A549 (cell line): Measurements from ENCODE around the gene WNT2B. TPM values are rescaled to one million over a fixed set of nuclear protein-coding genes. Genes with fewer than 3 reads are reported as not detected.

Source experiments
- ATAC-seq, 2 experiments: fragments of 200-7000 bp in 1 of 2; fragments of >200 bp in 1 of 2; cut with Nextera tagmentation in 1 of 2; cut with Tn5 transposase in 1 of 2; 3 replicates each; pipeline versions ENCODE4 v1.8.0 to v1.9.1; 2018 to 2020; ENCODE audit warnings: mild to moderate bottlenecking in 1 of 2, moderate library complexity in 1 of 2
- CTCF ChIA-PET: fragments of 300-600 bp; sonication (Branson Sonifier 250); formaldehyde crosslinking; extraction: SDS; loops from one replicate; lab custom pipeline; 2021; ENCODE audit warnings: antibody characterized with exemption, inconsistent platforms; lab: Yijun Ruan, JAX
- POLR2A ChIA-PET: fragments of 350-600 bp; formaldehyde crosslinking; extraction: SDS; loops from one replicate; lab custom pipeline; 2021; ENCODE audit warnings: antibody characterized with exemption, inconsistent platforms; lab: Yijun Ruan, JAX
- DNase-seq, 2 experiments: peaks; one replicate each; pipeline versions ENCODE4 v3.0.0 to v3.0.0-alpha.2; 2011 to 2016; ENCODE audit warnings: low read depth in 1 of 2, low spot score in 1 of 2
- FAIRE-seq: peaks from 2 replicates; lab custom pipeline; 2011; peaks lifted over from hg19 to GRCh38; lab: Jason Lieb, UNC
- H3K27ac ChIP-seq, 2 experiments: fragments of >200 bp; sonication (Bioruptor Twin); formaldehyde crosslinking; 3 replicates each; pipeline ENCODE4 v1.5.1; 2016 to 2017
- H3K4me1 ChIP-seq: fragments of >200 bp; sonication (Bioruptor Twin); formaldehyde crosslinking; 3 replicates; pipeline ENCODE4 v1.6.1; 2016
- H3K4me2 ChIP-seq: fragments of >200 bp; sonication (Bioruptor Twin); formaldehyde crosslinking; 3 replicates; pipeline ENCODE4 v1.6.1; 2016
- H3K4me3 ChIP-seq: fragments of >200 bp; sonication (Bioruptor Twin); formaldehyde crosslinking; 3 replicates; pipeline ENCODE4 v1.5.1; 2016
- H3K9me3 ChIP-seq: fragments of >200 bp; sonication (Bioruptor Twin); formaldehyde crosslinking; 3 replicates; pipeline ENCODE4 v1.6.1; 2016
- CBX2 ChIP-seq: fragments of 200-600 bp; sonication (generic); IDR thresholded peaks from 2 replicates; pipeline ENCODE4 v1.6.1; 2016; ENCODE audit warnings: low read depth, mild to moderate bottlenecking, borderline replicate concordance
- CBX8 ChIP-seq: fragments of 200-600 bp; sonication (generic); IDR thresholded peaks from 2 replicates; pipeline ENCODE4 v1.6.1; 2016
- CEBPB ChIP-seq, 2 experiments: fragments of >200 bp in 1 of 2; sonication (Bioruptor Twin) in 1 of 2; formaldehyde crosslinking in 1 of 2; IDR thresholded peaks; 2 replicates each; pipeline ENCODE4 v1.6.1; 2012 to 2016
- CHD4 ChIP-seq: fragments of 200-600 bp; sonication (generic); IDR thresholded peaks from 2 replicates; pipeline ENCODE4 v1.6.1; 2016; ENCODE audit warnings: antibody characterized with exemption, mild to moderate bottlenecking, borderline replicate concordance
- EHMT2 ChIP-seq: fragments of 200-600 bp; sonication (generic); IDR thresholded peaks from 2 replicates; pipeline ENCODE4 v1.6.1; 2016; ENCODE audit warnings: antibody characterized with exemption, low read depth, mild to moderate bottlenecking, moderate library complexity
- EP300 ChIP-seq, 2 experiments: fragments of >200 bp; sonication (Bioruptor Twin); formaldehyde crosslinking; IDR thresholded peaks; 2 replicates in 1 of 2; 3 replicates in 1 of 2; pipeline ENCODE4 v1.6.1; 2016 to 2017
- ESRRA ChIP-seq: fragments of 150-350 bp; IDR thresholded peaks from 2 replicates; pipeline ENCODE4 v1.6.1; 2014; ENCODE audit warnings: mild to moderate bottlenecking, low read length, borderline replicate concordance
- FOSB ChIP-seq: fragments of 250-450 bp; sonication (Bioruptor Pico); IDR thresholded peaks from 2 replicates; pipeline ENCODE4 v1.5.0; 2020; ENCODE audit warnings: mild to moderate bottlenecking, moderate library complexity
- FOSL2 ChIP-seq, 2 experiments: fragments of 450-650 bp in 1 of 2; fragments of >200 bp in 1 of 2; sonication (Bioruptor Twin) in 1 of 2; formaldehyde crosslinking; IDR thresholded peaks; 2 replicates each; pipeline versions ENCODE4 v1.5.0 to v1.6.1; 2016 to 2020; ENCODE audit warnings: mild to moderate bottlenecking in 1 of 2, moderate library complexity in 1 of 2
- FOXS1 ChIP-seq: fragments of 250-450 bp; sonication (Bioruptor Pico); IDR thresholded peaks from 2 replicates; pipeline ENCODE4 v1.5.0; 2020; ENCODE audit warnings: mild to moderate bottlenecking, moderate library complexity
- HDAC2 ChIP-seq: fragments of 200-600 bp; sonication (generic); IDR thresholded peaks from 2 replicates; pipeline ENCODE4 v1.6.1; 2016
- HEYL ChIP-seq: fragments of 250-450 bp; sonication (Bioruptor Pico); IDR thresholded peaks from 2 replicates; pipeline ENCODE4 v1.8.0; 2021; ENCODE audit warnings: mild to moderate bottlenecking, moderate library complexity
- HOXA7 ChIP-seq: fragments of 250-450 bp; sonication (Bioruptor Pico); IDR thresholded peaks from 2 replicates; pipeline ENCODE4 v1.5.0; 2020; ENCODE audit warnings: mild to moderate bottlenecking, moderate library complexity
- HOXB5 ChIP-seq: fragments of 250-450 bp; sonication (Bioruptor Pico); IDR thresholded peaks from 2 replicates; pipeline ENCODE4 v1.5.0; 2020; ENCODE audit warnings: mild to moderate bottlenecking, moderate library complexity
- JUN ChIP-seq, 2 experiments: fragments of >200 bp; sonication (Bioruptor Twin); formaldehyde crosslinking; IDR thresholded peaks; 2 replicates in 1 of 2; 3 replicates in 1 of 2; pipeline ENCODE4 v1.6.1; 2016 to 2017
- JUNB ChIP-seq: fragments of >200 bp; sonication (Bioruptor Twin); formaldehyde crosslinking; IDR thresholded peaks from 2 replicates; pipeline ENCODE4 v1.6.1; 2016
- MAFK ChIP-seq: fragments of 450-650 bp; IDR thresholded peaks from 2 replicates; pipeline ENCODE4 v1.6.1; 2014; ENCODE audit not compliant: partially characterized antibody
- MAZ ChIP-seq: fragments of 150-350 bp; IDR thresholded peaks from 2 replicates; pipeline ENCODE4 v1.6.1; 2014; ENCODE audit warnings: antibody characterized with exemption, low read depth, low read length, borderline replicate concordance
- RCOR1 ChIP-seq: fragments of 150-350 bp; IDR thresholded peaks from 2 replicates; pipeline ENCODE4 v1.6.1; 2014; ENCODE audit warnings: antibody characterized with exemption, low read length, low read depth
- RFX5 ChIP-seq: fragments of 450-650 bp; IDR thresholded peaks from 2 replicates; pipeline ENCODE4 v1.7.1; 2014; ENCODE audit warnings: antibody characterized with exemption, mild to moderate bottlenecking, moderate library complexity
- ZFP36 ChIP-seq: fragments of 450-650 bp; IDR thresholded peaks from 2 replicates; pipeline ENCODE4 v1.6.1; 2014; ENCODE audit warnings: borderline replicate concordance; ENCODE audit not compliant: partially characterized antibody
- ZSCAN20 ChIP-seq: fragments of 250-450 bp; sonication (Bioruptor Pico); IDR thresholded peaks from 2 replicates; pipeline ENCODE4 v1.8.0; 2022; ENCODE audit warnings: mild to moderate bottlenecking, moderate library complexity
- WGBS: methylation state at CpG from one replicate; pipeline ENCODE4 v1.1.6; 2017; ENCODE audit errors: missing lambda C conversion rate; 5-methylcytosine and 5-hydroxymethylcytosine counted together
- polyA plus RNA-seq, 4 experiments: library from polyadenylated mRNA; depleted of rRNA in 3 of 4; stranded (reverse); fragments of >200 nt; fragmentation: RNase III in 1 of 4; extraction: RNeasy Plus Mini Kit Qiagen cat#74134 plus additional on column Dnase treatment in 1 of 4; gene quantifications; 2 replicates in 3 of 4; 3 replicates in 1 of 4; pipeline ENCODE4 v1.2.3, GENCODE V29; 2011 to 2017
- TF ChIP-seq, protein P1 (sequence below): fragments of >200 bp; sonication (Bioruptor Twin); formaldehyde crosslinking; IDR thresholded peaks from 3 replicates; pipeline ENCODE4 v1.5.1; 2016
- TF ChIP-seq, protein P2 (sequence below): fragments of 150-350 bp; IDR thresholded peaks from 2 replicates; pipeline ENCODE4 v1.6.1; 2014; ENCODE audit warnings: low read depth, mild to moderate bottlenecking, low read length
- TF ChIP-seq, protein P3 (sequence below): fragments of 250-450 bp; sonication (Bioruptor Pico); IDR thresholded peaks from 2 replicates; pipeline ENCODE4 v1.5.0; 2020; ENCODE audit warnings: low read depth, mild to moderate bottlenecking, moderate library complexity
- TF ChIP-seq, protein P4 (sequence below): fragments of >200 bp; sonication (Bioruptor Twin); formaldehyde crosslinking; IDR thresholded peaks from 2 replicates; pipeline ENCODE4 v1.6.1; 2016
- TF ChIP-seq, protein P5 (sequence below): IDR thresholded peaks from 2 replicates; pipeline ENCODE4 v1.6.1; 2012
- TF ChIP-seq, protein P6 (sequence below): fragments of >200 bp; sonication (Bioruptor Twin); formaldehyde crosslinking; IDR thresholded peaks from 3 replicates; pipeline ENCODE4 v1.6.1; 2016

The WNT2B gene
- polyA plus RNA-seq, 2 of the 4 experiments (the other 2 are of a cell fraction) = 0.26 to 0.28 TPM

DNA sequence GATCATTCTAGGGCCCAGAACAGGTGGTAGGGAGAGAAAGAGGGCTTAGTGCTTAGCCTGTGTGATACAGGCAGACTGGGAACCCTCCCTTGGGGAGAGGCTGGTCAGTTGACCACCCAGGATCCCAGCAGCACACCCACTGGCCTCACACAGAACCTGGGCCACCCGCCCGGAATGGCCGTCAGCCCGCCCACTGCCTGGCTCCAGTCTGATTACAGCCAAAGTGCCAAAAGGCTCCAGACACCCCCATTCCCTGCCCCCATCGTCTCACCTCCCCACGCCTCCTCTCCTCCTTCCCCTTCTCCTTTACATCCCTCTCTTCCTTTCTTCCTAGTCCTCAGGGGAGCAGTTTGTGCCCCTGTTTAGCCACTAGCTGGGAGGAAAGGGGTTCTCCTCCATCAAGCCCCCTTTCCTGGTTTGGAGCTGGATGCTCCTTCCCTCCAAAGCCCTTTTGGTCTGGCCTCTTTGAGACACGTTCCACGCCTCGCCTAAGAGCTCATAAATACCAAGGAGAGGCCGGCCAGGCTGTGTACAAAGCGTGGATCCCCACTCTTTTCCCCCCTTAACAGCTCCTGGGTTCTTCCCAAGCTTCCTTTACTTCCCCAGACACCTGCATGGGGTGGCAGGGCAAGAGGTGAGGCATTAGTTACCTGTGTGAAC lies 4.6 kb upstream of the WNT2B start:
- POLR2A ChIA-PET = no interaction called here
- H3K27ac ChIP-seq = no peak overlapping the region
- H3K4me3 ChIP-seq = no peak overlapping the region
- no peak for TF ChIP-seq CBX2
- TF ChIP-seq, protein P1, sequence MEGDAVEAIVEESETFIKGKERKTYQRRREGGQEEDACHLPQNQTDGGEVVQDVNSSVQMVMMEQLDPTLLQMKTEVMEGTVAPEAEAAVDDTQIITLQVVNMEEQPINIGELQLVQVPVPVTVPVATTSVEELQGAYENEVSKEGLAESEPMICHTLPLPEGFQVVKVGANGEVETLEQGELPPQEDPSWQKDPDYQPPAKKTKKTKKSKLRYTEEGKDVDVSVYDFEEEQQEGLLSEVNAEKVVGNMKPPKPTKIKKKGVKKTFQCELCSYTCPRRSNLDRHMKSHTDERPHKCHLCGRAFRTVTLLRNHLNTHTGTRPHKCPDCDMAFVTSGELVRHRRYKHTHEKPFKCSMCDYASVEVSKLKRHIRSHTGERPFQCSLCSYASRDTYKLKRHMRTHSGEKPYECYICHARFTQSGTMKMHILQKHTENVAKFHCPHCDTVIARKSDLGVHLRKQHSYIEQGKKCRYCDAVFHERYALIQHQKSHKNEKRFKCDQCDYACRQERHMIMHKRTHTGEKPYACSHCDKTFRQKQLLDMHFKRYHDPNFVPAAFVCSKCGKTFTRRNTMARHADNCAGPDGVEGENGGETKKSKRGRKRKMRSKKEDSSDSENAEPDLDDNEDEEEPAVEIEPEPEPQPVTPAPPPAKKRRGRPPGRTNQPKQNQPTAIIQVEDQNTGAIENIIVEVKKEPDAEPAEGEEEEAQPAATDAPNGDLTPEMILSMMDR = no peak
- TF ChIP-seq ESRRA = no peak
- no peak for TF ChIP-seq EHMT2
- no peak for TF ChIP-seq CBX8
- no peak for TF ChIP-seq HDAC2
- TF ChIP-seq, protein P2, sequence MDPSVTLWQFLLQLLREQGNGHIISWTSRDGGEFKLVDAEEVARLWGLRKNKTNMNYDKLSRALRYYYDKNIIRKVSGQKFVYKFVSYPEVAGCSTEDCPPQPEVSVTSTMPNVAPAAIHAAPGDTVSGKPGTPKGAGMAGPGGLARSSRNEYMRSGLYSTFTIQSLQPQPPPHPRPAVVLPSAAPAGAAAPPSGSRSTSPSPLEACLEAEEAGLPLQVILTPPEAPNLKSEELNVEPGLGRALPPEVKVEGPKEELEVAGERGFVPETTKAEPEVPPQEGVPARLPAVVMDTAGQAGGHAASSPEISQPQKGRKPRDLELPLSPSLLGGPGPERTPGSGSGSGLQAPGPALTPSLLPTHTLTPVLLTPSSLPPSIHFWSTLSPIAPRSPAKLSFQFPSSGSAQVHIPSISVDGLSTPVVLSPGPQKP = no peak
- TF ChIP-seq JUNB = no peak
- no peak for TF ChIP-seq JUN (IDR thresholded peaks at IDR 0.05)
- TF ChIP-seq MAFK = no peak
- no peak for TF ChIP-seq ZFP36
- no peak for TF ChIP-seq CEBPB (IDR thresholded peaks at IDR 0.05)
- TF ChIP-seq MAZ = no peak
- TF ChIP-seq HEYL (CRISPR knock-in tag) = no peak
- no peak for TF ChIP-seq RFX5
- TF ChIP-seq, protein P3, sequence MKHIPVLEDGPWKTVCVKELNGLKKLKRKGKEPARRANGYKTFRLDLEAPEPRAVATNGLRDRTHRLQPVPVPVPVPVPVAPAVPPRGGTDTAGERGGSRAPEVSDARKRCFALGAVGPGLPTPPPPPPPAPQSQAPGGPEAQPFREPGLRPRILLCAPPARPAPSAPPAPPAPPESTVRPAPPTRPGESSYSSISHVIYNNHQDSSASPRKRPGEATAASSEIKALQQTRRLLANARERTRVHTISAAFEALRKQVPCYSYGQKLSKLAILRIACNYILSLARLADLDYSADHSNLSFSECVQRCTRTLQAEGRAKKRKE (CRISPR knock-in tag) = no peak
- TF ChIP-seq, protein P4, sequence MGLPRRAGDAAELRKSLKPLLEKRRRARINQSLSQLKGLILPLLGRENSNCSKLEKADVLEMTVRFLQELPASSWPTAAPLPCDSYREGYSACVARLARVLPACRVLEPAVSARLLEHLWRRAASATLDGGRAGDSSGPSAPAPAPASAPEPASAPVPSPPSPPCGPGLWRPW = no peak
- no peaks in the 10 kb centered on the region for H3K9me3 ChIP-seq
- CTCF ChIA-PET = interaction anchor here (1.0 to 1.2 kb wide), 3 partner anchors 110 to 204 kb away, joined by 3 to 5 read pairs (median 3); no protein-coding TSS in a partner anchor
- WGBS = 77% methylated on average over 10 of the region's 11 CpGs
- peaks cover 6% of the 10 kb centered on the region; the same call in 2 of the 3 replicates for H3K4me1 ChIP-seq
- no peak overlapping the region for H3K4me2 ChIP-seq
- DNase-seq (no peak), FAIRE-seq (no peak), ATAC-seq (no peak)

DNA sequence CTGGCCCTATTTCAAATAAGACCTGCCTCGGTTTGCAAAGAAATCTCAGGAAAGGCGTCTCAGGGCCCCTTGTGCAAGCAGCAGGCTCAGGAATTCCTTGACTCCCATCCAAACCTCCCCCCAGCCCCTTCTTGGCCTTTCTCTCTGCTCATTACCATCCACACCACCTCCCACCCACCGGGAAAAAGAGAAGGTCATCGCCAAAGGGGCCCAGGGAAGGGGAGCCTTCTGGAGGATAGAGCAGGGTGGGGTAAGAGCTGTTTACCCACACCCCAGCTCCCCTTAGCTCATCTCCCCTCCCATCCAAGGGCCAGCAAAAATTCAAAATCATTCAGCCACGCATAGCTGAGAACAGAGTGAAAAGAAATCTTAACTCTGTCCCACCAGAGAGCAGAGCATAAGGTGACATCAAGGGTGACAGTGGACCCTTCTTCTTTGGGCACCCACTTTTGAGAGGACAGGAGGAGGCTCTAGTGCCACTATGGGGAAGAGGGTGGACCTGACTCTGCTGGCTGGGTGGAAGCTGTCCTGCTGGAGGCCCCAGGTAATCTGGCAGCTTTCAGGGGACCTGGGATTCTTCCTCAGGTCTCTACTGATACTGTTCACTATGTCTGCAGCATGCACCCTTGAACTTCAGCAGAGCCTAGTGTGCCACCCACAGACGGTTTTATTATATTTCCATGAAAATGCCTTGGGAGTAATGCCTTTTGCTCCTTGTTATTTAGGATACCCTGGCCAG lies 3.9 kb upstream of the WNT2B start:
- H3K27ac ChIP-seq = no peak overlapping the region
- whole genome bisulfite sequencing = 53% methylated on average over 6 of the region's 6 CpGs
- no peak for FAIRE-seq
- POLR2A ChIA-PET = no interaction called here
- ATAC-seq = no peak
- peaks cover 6% of the 10 kb centered on the region; the same call in 2 of the 3 replicates for H3K4me1 ChIP-seq
- no peaks in the 10 kb centered on the region for H3K9me3 ChIP-seq
- H3K4me3 ChIP-seq = no peak overlapping the region
- DNase-seq = no peak
- H3K4me2 ChIP-seq = no peak overlapping the region
- CTCF ChIA-PET = interaction anchor here (1.0 to 1.2 kb wide), 4 partner anchors 17 to 203 kb away, joined by 3 to 5 read pairs (median 3); no protein-coding TSS in a partner anchor
- TF ChIP-seq EP300 (IDR thresholded peaks at IDR 0.05) (no peak), FOXS1 (CRISPR knock-in tag) (no peak), ESRRA (no peak), FOSL2 (IDR thresholded peaks at IDR 0.05) (no peak), FOSL2 (CRISPR knock-in tag; IDR thresholded peaks at IDR 0.05) (no peak), JUN (IDR thresholded peaks at IDR 0.05) (no peak), CHD4 (no peak), HOXB5 (CRISPR knock-in tag) (no peak), FOSB (CRISPR knock-in tag) (no peak), HOXA7 (CRISPR knock-in tag) (no peak), ZSCAN20 (CRISPR knock-in tag) (no peak), RCOR1 (no peak), JUNB (no peak), MAZ (no peak), CEBPB (IDR thresholded peaks at IDR 0.05) (no peak)
- TF ChIP-seq, protein P5, sequence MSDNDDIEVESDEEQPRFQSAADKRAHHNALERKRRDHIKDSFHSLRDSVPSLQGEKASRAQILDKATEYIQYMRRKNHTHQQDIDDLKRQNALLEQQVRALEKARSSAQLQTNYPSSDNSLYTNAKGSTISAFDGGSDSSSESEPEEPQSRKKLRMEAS = no peak
- TF ChIP-seq, protein P6, sequence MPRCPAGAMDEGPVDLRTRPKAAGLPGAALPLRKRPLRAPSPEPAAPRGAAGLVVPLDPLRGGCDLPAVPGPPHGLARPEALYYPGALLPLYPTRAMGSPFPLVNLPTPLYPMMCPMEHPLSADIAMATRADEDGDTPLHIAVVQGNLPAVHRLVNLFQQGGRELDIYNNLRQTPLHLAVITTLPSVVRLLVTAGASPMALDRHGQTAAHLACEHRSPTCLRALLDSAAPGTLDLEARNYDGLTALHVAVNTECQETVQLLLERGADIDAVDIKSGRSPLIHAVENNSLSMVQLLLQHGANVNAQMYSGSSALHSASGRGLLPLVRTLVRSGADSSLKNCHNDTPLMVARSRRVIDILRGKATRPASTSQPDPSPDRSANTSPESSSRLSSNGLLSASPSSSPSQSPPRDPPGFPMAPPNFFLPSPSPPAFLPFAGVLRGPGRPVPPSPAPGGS = no peak
